Spleen (tissue), 7 donors: Measurements from ENCODE around the gene DIP2C.

ENCODE experiments used
- CTCF ChIP-seq, 11 experiments: fragments of 200-600 bp in 7 of 11; fragments of 450-650 bp in 4 of 11; sonication (generic) in 4 of 11; IDR thresholded peaks in 8 of 11; conservative IDR thresholded peaks in 3 of 11; 1 replicate in 7 of 11; 2 replicates in 4 of 11; pipeline versions ENCODE4 v1.4.0 to v1.8.0; 2016 to 2021; ENCODE audit warnings: antibody characterized with exemption in 11 of 11, inconsistent platforms in 4 of 11, mild to moderate bottlenecking in 1 of 11
- POLR2A ChIP-seq, 3 donors: fragments of 450-650 bp; IDR thresholded peaks; one replicate each; pipeline ENCODE4 v1.5.1; 2017; ENCODE audit warnings: antibody characterized with exemption in 3 of 3, mild to moderate bottlenecking in 1 of 3
- POLR2AphosphoS5 ChIP-seq, 3 donors: sonication (generic); formaldehyde crosslinking; IDR thresholded peaks; one replicate each; pipeline ENCODE4 v1.5.1; 2017; ENCODE audit warnings: antibody characterized with exemption in 3 of 3
- donor health status: DM: no; HTN: no; CAD: no; lungs with moderate emphysema.
- donor health status: DM: no; HTN: no; CAD: no.
- donor health status: DM: no; HTN: no; CAD: no.

DNA sequence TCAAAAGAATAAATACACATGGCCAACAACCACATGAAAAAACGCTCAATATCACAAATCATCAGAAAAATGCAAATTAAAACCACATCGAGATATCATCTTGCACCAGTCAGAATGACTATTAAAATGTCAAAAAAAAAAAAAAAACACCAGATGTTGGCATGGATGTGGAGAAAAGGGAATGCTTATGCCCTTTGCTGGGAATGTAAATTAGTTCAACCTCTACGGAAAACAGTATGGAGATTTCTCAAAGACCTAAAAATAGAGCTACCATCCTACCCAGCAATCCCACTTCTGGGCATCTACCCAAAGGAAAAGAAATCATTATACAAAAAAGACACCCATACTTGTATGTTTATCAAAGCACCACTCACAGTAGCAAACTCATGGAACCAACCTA lies 45.0 kb upstream of the DIP2C start:
- no peak for TF ChIP-seq CTCF (IDR thresholded peaks at IDR 0.05 in 8 of 11, conservative IDR thresholded peaks at IDR 0.05 in 3 of 11)
- TF ChIP-seq POLR2AphosphoS5 (IDR thresholded peaks at IDR 0.05) = no peak
- no peak for TF ChIP-seq POLR2A (IDR thresholded peaks at IDR 0.05)
